OCI-LY7 (cell line): ENCODE results near the gene BAIAP2L2.

ENCODE experiments used
- CTCF ChIP-seq: fragments of 200-600 bp; sonication (generic); conservative IDR thresholded peaks from 2 replicates; pipeline ENCODE4 v1.5.1; 2014; ENCODE audit warnings: mild to moderate bottlenecking, antibody characterized with exemption, low read length, moderate library complexity, mixed read lengths
- EZH2phosphoT487 ChIP-seq: fragments of 200-600 bp; sonication (generic); IDR thresholded peaks from 2 replicates; pipeline ENCODE4 v1.6.1; 2018; ENCODE audit warnings: low read depth, borderline replicate concordance, mild to moderate bottlenecking, mixed run types, antibody characterized with exemption, low read length, moderate library complexity, mixed read lengths

- TF ChIP-seq CTCF, result no peak
- TF ChIP-seq EZH2phosphoT487, result no peak
Observed at GRCh38 chr22:38148245-38148644, 37.8 kb upstream of the BAIAP2L2 start.
